Nephron progenitor cell (in vitro differentiated cells): ENCODE data around the gene USP6NL.

Experiments used
- DNase-seq: peaks from one replicate; pipeline ENCODE4 v3.0.0; 2021
- H3K27ac Mint-ChIP-seq: 2 replicates; pipeline ENCODE4 v1.8.0; 2021; ENCODE audit warnings: mild to moderate bottlenecking, moderate library complexity, mixed read lengths
- H3K27me3 Mint-ChIP-seq: 2 replicates; pipeline ENCODE4 v1.8.0; 2021; ENCODE audit warnings: mild to moderate bottlenecking, low read depth, mixed read lengths; ENCODE audit not compliant: poor library complexity
- H3K36me3 Mint-ChIP-seq: 2 replicates; pipeline ENCODE4 v1.8.0; 2021; ENCODE audit warnings: low read depth, mixed read lengths
- H3K4me1 Mint-ChIP-seq: 2 replicates; pipeline ENCODE4 v1.8.0; 2021; ENCODE audit warnings: mixed read lengths
- H3K4me3 Mint-ChIP-seq: 2 replicates; pipeline ENCODE4 v1.8.0; 2021; ENCODE audit warnings: mild to moderate bottlenecking, moderate library complexity, mixed read lengths
- H3K9me3 Mint-ChIP-seq: 2 replicates; pipeline ENCODE4 v1.8.0; 2021; ENCODE audit warnings: mild to moderate bottlenecking, moderate library complexity, mixed read lengths
- TF ChIP-seq, protein P1 (sequence below): fragments of 200-600 bp; sonication (generic); IDR thresholded peaks from 2 replicates; pipeline ENCODE4 v1.5.0; 2021; ENCODE audit warnings: antibody characterized with exemption

Gene USP6NL

DNA sequence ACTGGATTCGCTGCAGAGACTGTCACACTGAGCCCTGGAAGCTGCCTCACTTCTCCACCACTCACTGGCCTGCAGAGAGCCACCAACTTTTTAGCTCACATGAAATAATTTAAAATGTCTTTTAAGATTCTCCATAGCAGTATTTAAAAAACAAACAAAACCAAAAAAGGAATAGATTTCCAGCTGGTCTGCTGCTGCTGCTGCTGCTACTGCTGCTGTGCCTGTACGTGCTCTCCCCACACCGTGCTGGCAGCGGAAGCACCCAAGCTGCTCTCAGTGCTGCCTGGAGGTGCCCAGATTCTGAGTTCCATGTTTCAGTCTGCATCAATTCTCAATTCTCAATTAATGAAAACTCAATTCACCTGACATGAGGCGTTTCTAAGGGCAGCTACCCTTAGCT is 146.0 kb downstream of the USP6NL start:
- Mint-ChIP-seq H3K36me3 (peaks cover 47% of the 10 kb centered on the region), H3K4me1 (peaks cover 13% of the 10 kb centered on the region), H3K4me3 (no peak overlapping the region), H3K27me3 (no peaks in the 10 kb centered on the region), H3K9me3 (no peaks in the 10 kb centered on the region), H3K27ac (no peak overlapping the region)
- DNase-seq = no peak
- TF ChIP-seq, protein P1, sequence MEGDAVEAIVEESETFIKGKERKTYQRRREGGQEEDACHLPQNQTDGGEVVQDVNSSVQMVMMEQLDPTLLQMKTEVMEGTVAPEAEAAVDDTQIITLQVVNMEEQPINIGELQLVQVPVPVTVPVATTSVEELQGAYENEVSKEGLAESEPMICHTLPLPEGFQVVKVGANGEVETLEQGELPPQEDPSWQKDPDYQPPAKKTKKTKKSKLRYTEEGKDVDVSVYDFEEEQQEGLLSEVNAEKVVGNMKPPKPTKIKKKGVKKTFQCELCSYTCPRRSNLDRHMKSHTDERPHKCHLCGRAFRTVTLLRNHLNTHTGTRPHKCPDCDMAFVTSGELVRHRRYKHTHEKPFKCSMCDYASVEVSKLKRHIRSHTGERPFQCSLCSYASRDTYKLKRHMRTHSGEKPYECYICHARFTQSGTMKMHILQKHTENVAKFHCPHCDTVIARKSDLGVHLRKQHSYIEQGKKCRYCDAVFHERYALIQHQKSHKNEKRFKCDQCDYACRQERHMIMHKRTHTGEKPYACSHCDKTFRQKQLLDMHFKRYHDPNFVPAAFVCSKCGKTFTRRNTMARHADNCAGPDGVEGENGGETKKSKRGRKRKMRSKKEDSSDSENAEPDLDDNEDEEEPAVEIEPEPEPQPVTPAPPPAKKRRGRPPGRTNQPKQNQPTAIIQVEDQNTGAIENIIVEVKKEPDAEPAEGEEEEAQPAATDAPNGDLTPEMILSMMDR = no peak

DNA sequence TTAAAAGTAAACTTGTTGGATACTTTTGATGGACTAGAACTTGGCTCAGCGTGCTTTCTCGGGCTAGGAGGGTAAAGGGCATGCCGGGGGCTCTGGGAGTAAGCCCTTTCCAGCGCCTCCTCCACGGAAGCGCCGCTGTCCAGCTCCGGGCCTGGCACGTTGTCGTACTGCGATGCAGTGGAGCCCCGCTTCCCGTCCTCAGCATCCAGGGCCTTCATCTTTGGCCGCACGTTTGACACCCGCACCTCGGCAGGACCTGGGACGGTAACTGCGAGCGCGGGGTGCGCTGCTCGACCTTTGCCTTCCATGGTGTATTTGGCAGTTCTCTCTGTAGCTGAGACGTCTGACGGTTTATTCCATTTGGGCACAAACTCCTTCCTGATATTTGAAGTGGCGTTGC is 148.3 kb downstream of the USP6NL start:
- Mint-ChIP-seq H3K27me3 (no peaks in the 10 kb centered on the region), H3K4me3 (no peak overlapping the region), H3K36me3 (peaks cover 53% of the 10 kb centered on the region), H3K4me1 (no peaks in the 10 kb centered on the region), H3K9me3 (no peaks in the 10 kb centered on the region), H3K27ac (no peak overlapping the region)
- DNase-seq = no peak
- TF ChIP-seq, protein P1 = no peak

DNA sequence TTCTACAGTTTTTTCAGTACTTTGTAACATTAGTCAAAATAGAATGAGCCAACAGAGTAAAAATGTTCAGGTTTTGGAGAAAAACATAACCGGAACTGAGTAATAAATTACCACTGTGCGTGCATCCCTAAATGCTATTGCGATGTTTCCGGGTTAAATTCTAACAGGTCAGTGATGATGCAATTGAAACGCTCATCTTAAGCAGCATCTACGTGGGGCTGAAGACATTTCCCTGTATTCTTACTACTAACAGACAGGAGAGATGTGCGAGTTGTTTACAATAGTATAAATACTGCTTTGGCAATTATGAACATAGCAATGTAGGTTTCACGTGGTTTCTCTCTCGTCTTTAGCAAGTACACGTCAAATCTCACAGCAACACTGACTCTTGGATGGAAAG is 149.4 kb downstream of the USP6NL start:
- Mint-ChIP-seq H3K4me1 (no peaks in the 10 kb centered on the region), H3K27me3 (no peaks in the 10 kb centered on the region), H3K4me3 (no peak overlapping the region), H3K27ac (peak overlapping the region; percentile 83), H3K36me3 (peaks cover 60% of the 10 kb centered on the region), H3K9me3 (no peaks in the 10 kb centered on the region)
- no peak for DNase-seq
- TF ChIP-seq, protein P1 = no peak

DNA sequence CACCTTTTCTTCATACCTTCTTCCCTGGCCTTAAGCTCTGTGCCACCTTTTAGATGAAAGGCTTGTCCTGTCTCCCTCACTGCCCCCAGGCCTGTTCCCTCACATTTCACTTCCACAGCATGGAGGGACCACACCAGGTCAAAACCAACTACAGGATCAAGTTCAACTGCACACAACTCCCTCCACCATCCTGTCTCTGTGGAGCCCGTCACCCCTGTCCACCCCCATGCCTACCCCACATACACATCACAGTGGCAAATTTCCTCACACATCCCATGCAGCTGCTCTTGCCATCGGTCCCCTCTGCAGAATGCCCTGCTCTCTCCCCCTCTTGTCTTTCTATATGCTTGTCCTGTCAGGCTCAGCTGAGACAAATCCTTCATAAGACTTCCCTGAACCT is 154.1 kb downstream of the USP6NL start:
- H3K27me3 Mint-ChIP-seq = no peaks in the 10 kb centered on the region
- H3K4me1 Mint-ChIP-seq = no peaks in the 10 kb centered on the region
- H3K27ac Mint-ChIP-seq = no peak overlapping the region
- H3K4me3 Mint-ChIP-seq = no peak overlapping the region
- DNase-seq = no peak
- peaks cover 41% of the 10 kb centered on the region for H3K36me3 Mint-ChIP-seq
- TF ChIP-seq, protein P1 = no peak
- H3K9me3 Mint-ChIP-seq = no peaks in the 10 kb centered on the region

DNA sequence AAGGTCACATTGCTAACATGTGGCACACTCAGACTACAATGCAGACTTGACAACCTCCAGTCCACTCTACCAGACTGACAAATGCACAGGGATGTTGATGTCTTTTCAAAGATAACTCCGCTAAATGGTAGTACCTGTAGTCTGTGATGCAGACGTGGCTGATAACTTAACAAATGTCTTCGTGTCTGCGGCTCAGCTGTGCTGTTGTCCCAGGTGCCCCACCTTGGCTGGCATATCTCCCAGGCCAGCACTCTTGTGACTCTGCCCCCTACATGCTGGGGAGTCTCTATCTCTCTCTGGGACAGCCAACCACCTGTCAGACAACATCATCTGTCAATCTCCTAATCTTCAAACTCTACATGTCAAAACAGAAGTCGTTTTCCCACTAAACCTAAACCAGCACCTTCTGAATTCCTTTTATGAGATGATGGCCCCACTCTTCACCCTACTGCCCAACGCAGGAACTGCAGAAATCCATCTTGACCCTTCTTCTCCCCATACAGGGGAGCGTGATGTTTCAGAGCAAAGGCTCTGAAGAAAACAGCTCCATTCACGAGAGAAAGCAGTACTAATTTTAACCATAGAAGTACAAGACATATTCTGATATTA is 156.4 kb downstream of the USP6NL start:
- TF ChIP-seq, protein P1 = peak; percentile 32
- peaks cover 25% of the 10 kb centered on the region for H3K36me3 Mint-ChIP-seq
- H3K27ac Mint-ChIP-seq = peak overlapping the region; percentile 4
- no peak for DNase-seq
- H3K9me3 Mint-ChIP-seq = no peaks in the 10 kb centered on the region
- no peak overlapping the region for H3K4me3 Mint-ChIP-seq
- H3K27me3 Mint-ChIP-seq = peaks cover 4% of the 10 kb centered on the region
- no peaks in the 10 kb centered on the region for H3K4me1 Mint-ChIP-seq

DNA sequence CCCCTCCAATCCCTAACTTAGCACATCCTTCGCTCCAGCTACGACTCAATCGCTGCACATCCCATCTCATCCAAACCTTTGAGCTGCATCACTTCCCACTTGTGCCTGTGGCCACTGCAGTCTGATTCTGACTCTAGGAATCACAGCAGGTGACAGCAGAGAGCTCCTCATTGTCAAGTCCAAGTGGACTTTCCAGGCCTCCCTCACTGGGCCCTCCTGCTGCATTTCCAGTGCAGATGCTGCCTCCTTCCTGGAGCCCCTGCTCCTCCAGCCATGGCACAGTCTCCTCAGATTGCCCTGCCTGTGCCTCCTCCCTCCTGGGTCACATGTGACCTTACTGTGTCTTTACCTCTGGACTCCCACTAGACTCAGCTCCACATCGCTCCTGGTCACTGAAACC is 157.3 kb downstream of the USP6NL start:
- H3K9me3 Mint-ChIP-seq = no peaks in the 10 kb centered on the region
- peak overlapping the region; percentile 56 for H3K27ac Mint-ChIP-seq
- no peak for DNase-seq
- H3K4me1 Mint-ChIP-seq = peaks cover 1% of the 10 kb centered on the region
- H3K36me3 Mint-ChIP-seq = peaks cover 18% of the 10 kb centered on the region
- peaks cover 10% of the 10 kb centered on the region for H3K27me3 Mint-ChIP-seq
- TF ChIP-seq, protein P1 = no peak
- no peak overlapping the region for H3K4me3 Mint-ChIP-seq
